A549 (cell line): ENCODE results near the gene KAT6B. TPM values are rescaled to one million over a fixed set of nuclear protein-coding genes. Genes with fewer than 3 reads are reported as not detected.

Source experiments
- ATAC-seq, 2 experiments: fragments of 200-7000 bp in 1 of 2; fragments of >200 bp in 1 of 2; cut with Nextera tagmentation in 1 of 2; cut with Tn5 transposase in 1 of 2; 3 replicates each; pipeline versions ENCODE4 v1.8.0 to v1.9.1; 2018 to 2020; ENCODE audit warnings: mild to moderate bottlenecking in 1 of 2, moderate library complexity in 1 of 2
- CTCF ChIA-PET: fragments of 300-600 bp; sonication (Branson Sonifier 250); formaldehyde crosslinking; extraction: SDS; loops from one replicate; lab custom pipeline; 2021; ENCODE audit warnings: antibody characterized with exemption, inconsistent platforms; lab: Yijun Ruan, JAX
- POLR2A ChIA-PET: fragments of 350-600 bp; formaldehyde crosslinking; extraction: SDS; loops from one replicate; lab custom pipeline; 2021; ENCODE audit warnings: antibody characterized with exemption, inconsistent platforms; lab: Yijun Ruan, JAX
- DNase-seq, 2 experiments: peaks; one replicate each; pipeline versions ENCODE4 v3.0.0 to v3.0.0-alpha.2; 2011 to 2016; ENCODE audit warnings: low read depth in 1 of 2, low spot score in 1 of 2
- FAIRE-seq: peaks from 2 replicates; lab custom pipeline; 2011; peaks lifted over from hg19 to GRCh38; lab: Jason Lieb, UNC
- H3K27ac ChIP-seq, 2 experiments: fragments of >200 bp; sonication (Bioruptor Twin); formaldehyde crosslinking; 3 replicates each; pipeline ENCODE4 v1.5.1; 2016 to 2017
- H3K4me1 ChIP-seq: fragments of >200 bp; sonication (Bioruptor Twin); formaldehyde crosslinking; 3 replicates; pipeline ENCODE4 v1.6.1; 2016
- H3K4me2 ChIP-seq: fragments of >200 bp; sonication (Bioruptor Twin); formaldehyde crosslinking; 3 replicates; pipeline ENCODE4 v1.6.1; 2016
- H3K4me3 ChIP-seq: fragments of >200 bp; sonication (Bioruptor Twin); formaldehyde crosslinking; 3 replicates; pipeline ENCODE4 v1.5.1; 2016
- H3K9me3 ChIP-seq: fragments of >200 bp; sonication (Bioruptor Twin); formaldehyde crosslinking; 3 replicates; pipeline ENCODE4 v1.6.1; 2016
- ELK1 ChIP-seq: fragments of 150-350 bp; IDR thresholded peaks from 2 replicates; pipeline ENCODE4 v1.6.1; 2014; ENCODE audit warnings: low read depth, mild to moderate bottlenecking, low read length
- GATA3 ChIP-seq: IDR thresholded peaks from 2 replicates; pipeline ENCODE4 v1.6.1; 2012; ENCODE audit warnings: borderline replicate concordance
- HMGXB4 ChIP-seq: fragments of 250-450 bp; sonication (Bioruptor Pico); IDR thresholded peaks from 2 replicates; pipeline ENCODE4 v1.5.0; 2021; ENCODE audit warnings: mild to moderate bottlenecking, moderate library complexity, borderline replicate concordance
- HOXB13 ChIP-seq: fragments of 250-450 bp; sonication (Bioruptor Pico); IDR thresholded peaks from 2 replicates; pipeline ENCODE4 v1.5.0; 2020; ENCODE audit warnings: low read depth, mild to moderate bottlenecking, moderate library complexity
- MAZ ChIP-seq: fragments of 150-350 bp; IDR thresholded peaks from 2 replicates; pipeline ENCODE4 v1.6.1; 2014; ENCODE audit warnings: antibody characterized with exemption, low read depth, low read length, borderline replicate concordance
- REST ChIP-seq: fragments of 200-600 bp; sonication (generic); IDR thresholded peaks from 2 replicates; pipeline ENCODE4 v1.6.1; 2016; ENCODE audit warnings: antibody characterized with exemption, mild to moderate bottlenecking, moderate library complexity
- RFX5 ChIP-seq: fragments of 450-650 bp; IDR thresholded peaks from 2 replicates; pipeline ENCODE4 v1.7.1; 2014; ENCODE audit warnings: antibody characterized with exemption, mild to moderate bottlenecking, moderate library complexity
- ZC3H11A ChIP-seq: fragments of 450-650 bp; IDR thresholded peaks from 2 replicates; pipeline ENCODE4 v1.6.1; 2014; ENCODE audit warnings: antibody characterized with exemption, mild to moderate bottlenecking
- ZSCAN20 ChIP-seq: fragments of 250-450 bp; sonication (Bioruptor Pico); IDR thresholded peaks from 2 replicates; pipeline ENCODE4 v1.8.0; 2022; ENCODE audit warnings: mild to moderate bottlenecking, moderate library complexity
- WGBS: methylation state at CpG from one replicate; pipeline ENCODE4 v1.1.6; 2017; ENCODE audit errors: missing lambda C conversion rate; 5-methylcytosine and 5-hydroxymethylcytosine counted together
- polyA plus RNA-seq, 4 experiments: library from polyadenylated mRNA; depleted of rRNA in 3 of 4; stranded (reverse); fragments of >200 nt; fragmentation: RNase III in 1 of 4; extraction: RNeasy Plus Mini Kit Qiagen cat#74134 plus additional on column Dnase treatment in 1 of 4; gene quantifications; 2 replicates in 3 of 4; 3 replicates in 1 of 4; pipeline ENCODE4 v1.2.3, GENCODE V29; 2011 to 2017
- TF ChIP-seq, protein P1 (sequence below): fragments of 250-450 bp; sonication (Bioruptor Pico); IDR thresholded peaks from 2 replicates; pipeline ENCODE4 v1.5.0; 2020; ENCODE audit warnings: low read depth, mild to moderate bottlenecking, moderate library complexity
- TF ChIP-seq, protein P2 (sequence below): IDR thresholded peaks from 2 replicates; pipeline ENCODE4 v1.6.1; 2012

The KAT6B gene
- polyA plus RNA-seq, 2 of the 4 experiments (the other 2 are of a cell fraction): 5.6 to 5.7 TPM

DNA sequence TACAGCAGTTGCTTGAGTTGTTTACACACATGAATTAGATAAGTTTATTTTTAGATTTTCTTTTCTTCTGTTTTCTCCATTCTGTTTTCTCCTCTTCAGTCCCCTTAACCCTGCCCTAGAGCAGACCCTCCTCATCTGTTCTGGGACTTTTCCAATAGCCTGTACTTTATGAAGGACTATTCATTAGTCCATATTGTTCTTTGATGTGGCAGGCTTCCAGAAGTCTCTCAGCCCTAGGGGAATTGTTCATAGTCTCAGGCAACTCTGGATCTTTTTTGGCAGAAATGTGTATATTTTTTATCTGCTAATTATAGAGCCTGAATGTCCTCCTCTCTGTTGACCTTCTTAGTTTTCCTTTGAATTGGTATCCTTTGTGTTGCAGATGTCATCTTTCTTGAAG is 25.4 kb downstream of the KAT6B start:
- no peak for TF ChIP-seq MAZ
- TF ChIP-seq REST: no peak
- TF ChIP-seq ZC3H11A: no peak
- no peak for TF ChIP-seq ELK1
- TF ChIP-seq, protein P1, sequence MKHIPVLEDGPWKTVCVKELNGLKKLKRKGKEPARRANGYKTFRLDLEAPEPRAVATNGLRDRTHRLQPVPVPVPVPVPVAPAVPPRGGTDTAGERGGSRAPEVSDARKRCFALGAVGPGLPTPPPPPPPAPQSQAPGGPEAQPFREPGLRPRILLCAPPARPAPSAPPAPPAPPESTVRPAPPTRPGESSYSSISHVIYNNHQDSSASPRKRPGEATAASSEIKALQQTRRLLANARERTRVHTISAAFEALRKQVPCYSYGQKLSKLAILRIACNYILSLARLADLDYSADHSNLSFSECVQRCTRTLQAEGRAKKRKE (CRISPR knock-in tag): no peak
- TF ChIP-seq, protein P2, sequence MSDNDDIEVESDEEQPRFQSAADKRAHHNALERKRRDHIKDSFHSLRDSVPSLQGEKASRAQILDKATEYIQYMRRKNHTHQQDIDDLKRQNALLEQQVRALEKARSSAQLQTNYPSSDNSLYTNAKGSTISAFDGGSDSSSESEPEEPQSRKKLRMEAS: no peak
- TF ChIP-seq HMGXB4 (CRISPR knock-in tag): no peak
- no peak for TF ChIP-seq RFX5
- TF ChIP-seq, all 56 proteins: peak for 0
- no peak for ATAC-seq
- no peak for FAIRE-seq
- Histone ChIP-seq H3K9me3 (no peaks in the 10 kb centered on the region), H3K4me2 (no peak overlapping the region), H3K27ac (no peak overlapping the region), H3K4me3 (no peak overlapping the region), H3K4me1 (no peaks in the 10 kb centered on the region)
- ChIA-PET POLR2A (no interaction called here), CTCF (interaction anchor here (1.2 kb wide), 1 partner anchor 8 kb away, joined by 3 read pairs; no protein-coding TSS in a partner anchor)
- DNase-seq: no peak

DNA sequence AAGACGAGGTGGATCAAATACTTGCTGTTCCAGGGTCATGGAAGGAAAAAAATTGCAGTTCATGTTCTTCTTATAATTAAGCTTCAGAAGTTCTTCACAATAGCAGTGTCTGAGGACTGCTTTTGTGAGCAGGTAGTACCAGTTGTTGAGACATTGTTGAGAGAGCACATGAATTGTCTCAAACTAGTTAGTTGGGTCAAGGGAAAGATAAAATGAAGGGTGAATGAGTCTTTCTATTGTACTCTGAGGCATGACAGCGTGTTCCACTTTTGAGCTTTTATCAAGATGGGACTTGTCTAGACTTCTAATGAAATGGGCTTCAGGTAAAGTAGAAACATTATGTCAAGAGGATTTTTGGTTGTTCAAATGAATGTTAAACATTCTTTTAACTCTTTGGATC is 26.0 kb downstream of the KAT6B start:
- no peak for TF ChIP-seq GATA3
- TF ChIP-seq HOXB13: no peak
- DNase-seq (no peak), FAIRE-seq (no peak), ATAC-seq (no peak)
- Histone ChIP-seq H3K4me3 (no peak overlapping the region), H3K9me3 (no peaks in the 10 kb centered on the region), H3K4me1 (no peaks in the 10 kb centered on the region), H3K4me2 (no peak overlapping the region), H3K27ac (no peak overlapping the region)
- CTCF ChIA-PET: interaction anchor here (0.6 kb wide), 2 partner anchors 45 to 671 kb away, joined by 3 to 5 read pairs; no protein-coding TSS in a partner anchor
- POLR2A ChIA-PET: no interaction called here
- 89% methylated on average over 2 of the region's 2 CpGs for WGBS

DNA sequence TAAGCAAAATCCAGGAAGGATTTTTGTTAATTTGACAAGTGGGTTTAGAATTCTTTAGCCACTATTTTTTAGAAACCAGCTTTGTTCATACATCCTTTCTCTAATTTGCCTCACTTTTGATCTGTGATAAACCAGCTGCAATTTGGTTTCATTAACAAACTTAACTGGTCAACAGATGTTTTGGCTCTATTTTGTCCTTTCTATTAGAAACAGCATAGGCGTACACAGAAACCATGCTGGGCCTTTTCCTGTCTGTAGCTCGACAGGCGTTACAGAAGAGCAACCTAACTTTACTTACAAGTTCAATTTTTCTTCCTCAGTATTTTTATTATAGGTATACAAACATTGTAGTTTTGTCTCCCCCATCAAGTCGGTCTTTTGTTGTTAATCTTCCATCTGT is 28.2 kb downstream of the KAT6B start:
- no peak for TF ChIP-seq ZSCAN20

More for the DNA sequence above, 28.2 kb downstream of the KAT6B start:
- Histone ChIP-seq H3K9me3 (no peaks in the 10 kb centered on the region), H3K4me3 (no peak overlapping the region), H3K27ac (no peak overlapping the region), H3K4me2 (no peak overlapping the region), H3K4me1 (peaks cover 2% of the 10 kb centered on the region; the same call in 1 of the 3 replicates)
- FAIRE-seq (no peak), ATAC-seq (no peak), DNase-seq (no peak)
- WGBS: 81% methylated on average over 4 of the region's 4 CpGs
- ChIA-PET CTCF (no interaction called here), POLR2A (no interaction called here)
